PFSK-1 (cell line): Measurements from ENCODE around the gene NCLN.

ENCODE experiments used
- POLR2AphosphoS5 ChIP-seq: IDR thresholded peaks from 2 replicates; pipeline ENCODE4 v1.6.1; 2012; ENCODE audit warnings: low read depth, mild to moderate bottlenecking, control low read depth, low read length, moderate library complexity
- SIN3A ChIP-seq: IDR thresholded peaks from 2 replicates; pipeline ENCODE4 v1.6.1; 2012; ENCODE audit warnings: mild to moderate bottlenecking, low read length, moderate library complexity, borderline replicate concordance; ENCODE audit not compliant: insufficient read depth

- TF ChIP-seq SIN3A (no peak), POLR2AphosphoS5 (no peak)
Measured at GRCh38 chr19:3250675-3251074, 64.9 kb downstream of the NCLN start.
